Measurements from ENCODE around the gene SPEG. TPM values are rescaled to one million over a fixed set of nuclear protein-coding genes. Genes with fewer than 3 reads are reported as not detected.
A peak's percentile ranks its signal among the peaks of the same experiment; 100 is the strongest.

SPEG gene
- total and polyA plus RNA-seq, 2 of the 13 experiments (the other 11 are each of a cell fraction or from before 2014, with no cell fraction given), result 0.18 to 0.24 TPM

DNA sequence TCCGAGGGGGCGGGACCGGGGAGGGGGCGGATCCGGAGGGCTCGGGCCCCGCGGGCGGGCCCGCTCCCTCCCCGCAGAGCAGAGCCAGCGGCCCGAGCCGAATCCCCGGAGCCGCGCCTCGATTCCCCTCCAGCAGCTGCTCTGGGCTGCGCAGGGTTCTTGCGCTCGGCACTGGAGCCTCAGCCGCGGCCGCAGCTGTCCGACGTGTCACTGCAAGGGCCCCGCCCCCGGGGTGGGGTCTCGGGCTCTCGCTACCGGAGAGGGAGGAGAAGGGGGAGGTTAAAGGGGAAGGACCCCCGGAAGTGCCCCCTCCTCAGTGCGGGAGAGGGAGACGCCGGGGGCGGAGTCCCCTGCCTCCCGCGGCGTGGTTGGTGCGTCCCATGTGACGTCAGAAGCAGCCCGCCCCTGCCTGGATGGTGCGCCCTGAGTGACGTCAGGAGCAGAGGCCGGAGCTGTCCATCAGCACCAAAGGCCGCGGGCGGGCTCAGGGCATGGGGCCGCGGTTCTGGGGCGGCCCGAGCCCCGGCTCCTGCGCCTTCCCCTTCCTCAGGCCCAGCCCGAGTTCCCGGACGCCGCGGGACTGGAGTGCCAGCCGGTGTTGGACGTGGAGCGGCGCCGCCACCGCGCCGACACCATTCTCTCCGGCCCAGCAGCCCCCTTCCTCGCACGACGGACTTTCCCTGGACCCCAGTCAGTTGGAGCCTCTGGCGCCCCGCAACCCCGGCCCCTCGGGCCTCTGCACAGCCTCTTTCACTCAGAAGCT, 109.1 kb downstream of the SPEG start, which contains the start of the genes CHPF and TMEM198 (continued):
- TF ChIP-seq, protein P1, sequence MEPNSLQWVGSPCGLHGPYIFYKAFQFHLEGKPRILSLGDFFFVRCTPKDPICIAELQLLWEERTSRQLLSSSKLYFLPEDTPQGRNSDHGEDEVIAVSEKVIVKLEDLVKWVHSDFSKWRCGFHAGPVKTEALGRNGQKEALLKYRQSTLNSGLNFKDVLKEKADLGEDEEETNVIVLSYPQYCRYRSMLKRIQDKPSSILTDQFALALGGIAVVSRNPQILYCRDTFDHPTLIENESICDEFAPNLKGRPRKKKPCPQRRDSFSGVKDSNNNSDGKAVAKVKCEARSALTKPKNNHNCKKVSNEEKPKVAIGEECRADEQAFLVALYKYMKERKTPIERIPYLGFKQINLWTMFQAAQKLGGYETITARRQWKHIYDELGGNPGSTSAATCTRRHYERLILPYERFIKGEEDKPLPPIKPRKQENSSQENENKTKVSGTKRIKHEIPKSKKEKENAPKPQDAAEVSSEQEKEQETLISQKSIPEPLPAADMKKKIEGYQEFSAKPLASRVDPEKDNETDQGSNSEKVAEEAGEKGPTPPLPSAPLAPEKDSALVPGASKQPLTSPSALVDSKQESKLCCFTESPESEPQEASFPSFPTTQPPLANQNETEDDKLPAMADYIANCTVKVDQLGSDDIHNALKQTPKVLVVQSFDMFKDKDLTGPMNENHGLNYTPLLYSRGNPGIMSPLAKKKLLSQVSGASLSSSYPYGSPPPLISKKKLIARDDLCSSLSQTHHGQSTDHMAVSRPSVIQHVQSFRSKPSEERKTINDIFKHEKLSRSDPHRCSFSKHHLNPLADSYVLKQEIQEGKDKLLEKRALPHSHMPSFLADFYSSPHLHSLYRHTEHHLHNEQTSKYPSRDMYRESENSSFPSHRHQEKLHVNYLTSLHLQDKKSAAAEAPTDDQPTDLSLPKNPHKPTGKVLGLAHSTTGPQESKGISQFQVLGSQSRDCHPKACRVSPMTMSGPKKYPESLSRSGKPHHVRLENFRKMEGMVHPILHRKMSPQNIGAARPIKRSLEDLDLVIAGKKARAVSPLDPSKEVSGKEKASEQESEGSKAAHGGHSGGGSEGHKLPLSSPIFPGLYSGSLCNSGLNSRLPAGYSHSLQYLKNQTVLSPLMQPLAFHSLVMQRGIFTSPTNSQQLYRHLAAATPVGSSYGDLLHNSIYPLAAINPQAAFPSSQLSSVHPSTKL (CRISPR knock-in tag; IDR thresholded peaks at IDR 0.05), result peak; percentile 66; the same call in 1 of the 2 replicates
- TF ChIP-seq BCL6 (CRISPR knock-in tag; IDR thresholded peaks at IDR 0.05), result peak; percentile 76
- peak; percentile 97 for TF ChIP-seq SIN3A (IDR thresholded peaks at IDR 0.05; ENCODE audit: borderline replicate concordance, low read depth, low read length)
- 0 out of 2 replicates have a peak, but pooled peaks have one; percentile 54 for TF ChIP-seq ZNF124 (CRISPR knock-in tag; IDR thresholded peaks at IDR 0.05)
- TF ChIP-seq, protein P2, sequence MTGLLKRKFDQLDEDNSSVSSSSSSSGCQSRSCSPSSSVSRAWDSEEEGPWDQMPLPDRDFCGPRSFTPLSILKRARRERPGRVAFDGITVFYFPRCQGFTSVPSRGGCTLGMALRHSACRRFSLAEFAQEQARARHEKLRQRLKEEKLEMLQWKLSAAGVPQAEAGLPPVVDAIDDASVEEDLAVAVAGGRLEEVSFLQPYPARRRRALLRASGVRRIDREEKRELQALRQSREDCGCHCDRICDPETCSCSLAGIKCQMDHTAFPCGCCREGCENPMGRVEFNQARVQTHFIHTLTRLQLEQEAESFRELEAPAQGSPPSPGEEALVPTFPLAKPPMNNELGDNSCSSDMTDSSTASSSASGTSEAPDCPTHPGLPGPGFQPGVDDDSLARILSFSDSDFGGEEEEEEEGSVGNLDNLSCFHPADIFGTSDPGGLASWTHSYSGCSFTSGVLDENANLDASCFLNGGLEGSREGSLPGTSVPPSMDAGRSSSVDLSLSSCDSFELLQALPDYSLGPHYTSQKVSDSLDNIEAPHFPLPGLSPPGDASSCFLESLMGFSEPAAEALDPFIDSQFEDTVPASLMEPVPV (CRISPR knock-in tag; IDR thresholded peaks at IDR 0.05), result peak; percentile 61
- TF ChIP-seq ESRRA (CRISPR knock-in tag; IDR thresholded peaks at IDR 0.05; ENCODE audit: low read depth), result peak; percentile 54
- TF ChIP-seq DMAP1 (CRISPR knock-in tag; IDR thresholded peaks at IDR 0.05), result peak; percentile 65; the same call in 1 of the 2 replicates
- TF ChIP-seq ATRX (CRISPR knock-in tag; IDR thresholded peaks at IDR 0.05; ENCODE audit: borderline replicate concordance), result no peak
- TF ChIP-seq, protein P3, sequence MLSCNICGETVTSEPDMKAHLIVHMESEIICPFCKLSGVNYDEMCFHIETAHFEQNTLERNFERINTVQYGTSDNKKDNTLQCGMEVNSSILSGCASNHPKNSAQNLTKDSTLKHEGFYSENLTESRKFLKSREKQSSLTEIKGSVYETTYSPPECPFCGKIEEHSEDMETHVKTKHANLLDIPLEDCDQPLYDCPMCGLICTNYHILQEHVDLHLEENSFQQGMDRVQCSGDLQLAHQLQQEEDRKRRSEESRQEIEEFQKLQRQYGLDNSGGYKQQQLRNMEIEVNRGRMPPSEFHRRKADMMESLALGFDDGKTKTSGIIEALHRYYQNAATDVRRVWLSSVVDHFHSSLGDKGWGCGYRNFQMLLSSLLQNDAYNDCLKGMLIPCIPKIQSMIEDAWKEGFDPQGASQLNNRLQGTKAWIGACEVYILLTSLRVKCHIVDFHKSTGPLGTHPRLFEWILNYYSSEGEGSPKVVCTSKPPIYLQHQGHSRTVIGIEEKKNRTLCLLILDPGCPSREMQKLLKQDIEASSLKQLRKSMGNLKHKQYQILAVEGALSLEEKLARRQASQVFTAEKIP (CRISPR knock-in tag; IDR thresholded peaks at IDR 0.05; ENCODE audit: borderline replicate concordance), result no peak
- TF ChIP-seq ZNF7 (CRISPR knock-in tag; IDR thresholded peaks at IDR 0.05), result 0 out of 2 replicates have a peak, but pooled peaks have one; percentile 27
- TF ChIP-seq FOSL1 (CRISPR knock-in tag; IDR thresholded peaks at IDR 0.05; ENCODE audit: borderline replicate concordance), result peak; percentile 55; the same call in 1 of the 2 replicates
- TF ChIP-seq, protein P4, sequence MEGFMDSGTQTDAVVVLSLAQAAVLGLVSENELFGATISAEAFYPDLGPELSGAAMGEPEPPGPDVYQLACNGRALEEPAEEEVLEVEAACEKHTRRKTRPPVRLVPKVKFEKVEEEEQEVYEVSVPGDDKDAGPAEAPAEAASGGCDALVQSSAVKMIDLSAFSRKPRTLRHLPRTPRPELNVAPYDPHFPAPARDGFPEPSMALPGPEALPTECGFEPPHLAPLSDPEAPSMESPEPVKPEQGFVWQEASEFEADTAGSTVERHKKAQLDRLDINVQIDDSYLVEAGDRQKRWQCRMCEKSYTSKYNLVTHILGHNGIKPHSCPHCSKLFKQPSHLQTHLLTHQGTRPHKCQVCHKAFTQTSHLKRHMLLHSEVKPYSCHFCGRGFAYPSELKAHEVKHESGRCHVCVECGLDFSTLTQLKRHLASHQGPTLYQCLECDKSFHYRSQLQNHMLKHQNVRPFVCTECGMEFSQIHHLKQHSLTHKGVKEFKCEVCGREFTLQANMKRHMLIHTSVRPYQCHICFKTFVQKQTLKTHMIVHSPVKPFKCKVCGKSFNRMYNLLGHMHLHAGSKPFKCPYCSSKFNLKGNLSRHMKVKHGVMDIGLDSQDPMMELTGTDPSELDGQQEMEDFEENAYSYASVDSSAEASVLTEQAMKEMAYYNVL (CRISPR knock-in tag; IDR thresholded peaks at IDR 0.05; ENCODE audit: borderline replicate concordance), result no peak
- peak; percentile 61 for TF ChIP-seq PPARG (CRISPR knock-in tag; conservative IDR thresholded peaks at IDR 0.05)
- TF ChIP-seq NR2F6 (IDR thresholded peaks at IDR 0.05), result peak; percentile 65
- TF ChIP-seq NR2F6 (CRISPR knock-in tag; IDR thresholded peaks at IDR 0.05), result peak; percentile 81
- peak; percentile 78 for TF ChIP-seq SNAPC2 (CRISPR knock-in tag; IDR thresholded peaks at IDR 0.05)
- TF ChIP-seq CBX5 (CRISPR knock-in tag; IDR thresholded peaks at IDR 0.05; ENCODE audit: borderline replicate concordance), result peak; percentile 72; the same call in 1 of the 2 replicates
- peak; percentile 37; the same call in 1 of the 2 replicates for TF ChIP-seq ZBTB7B (CRISPR knock-in tag; IDR thresholded peaks at IDR 0.05)
- peak; percentile 93 for TF ChIP-seq ZNF367 (CRISPR knock-in tag; IDR thresholded peaks at IDR 0.05; ENCODE audit: borderline replicate concordance)
- peak; percentile 94 for TF ChIP-seq YEATS4 (CRISPR knock-in tag; IDR thresholded peaks at IDR 0.05; ENCODE audit: borderline replicate concordance)
- TF ChIP-seq ZSCAN9 (CRISPR knock-in tag; IDR thresholded peaks at IDR 0.05; ENCODE audit: borderline replicate concordance), result peak; percentile 87
